Panc1 (cell line): ENCODE results near the gene WDR4. TPM values are rescaled to one million over a fixed set of nuclear protein-coding genes. Genes with fewer than 3 reads are reported as not detected.

ENCODE experiments used
- ATAC-seq: fragments of 200-7000 bp; cut with Tn5 transposase; 2 replicates; pipeline ENCODE4 v1.9.1; 2020; ENCODE audit warnings: mild to moderate bottlenecking, moderate library complexity
- BruUV-seq: library from RNA; stranded (reverse); fragments of 400-500 nt; replicated peaks from 2 replicates; lab custom pipeline; 2021; lab: Mats Ljungman, UMichigan
- CTCF ChIA-PET: fragments of 300-600 bp; sonication (Branson Sonifier 250); formaldehyde crosslinking; loops from one replicate; lab custom pipeline; 2022; ENCODE audit warnings: antibody characterized with exemption; lab: Charles Lee
- POLR2A ChIA-PET: fragments of 300-600 bp; sonication (Branson Sonifier 250); formaldehyde crosslinking; loops from one replicate; lab custom pipeline; 2022; ENCODE audit warnings: antibody characterized with exemption; lab: Charles Lee
- DNase-seq: peaks from one replicate; pipeline ENCODE4 v3.0.0-alpha.2; 2010; ENCODE audit warnings: low read depth, low spot score
- H3K27ac ChIP-seq: 2 replicates; pipeline ENCODE4 v1.5.1; 2011; ENCODE audit warnings: mild to moderate bottlenecking, low read length, inconsistent platforms
- H3K27me3 ChIP-seq: fragments of 200-500 bp; sonication (Bioruptor generic); 2 replicates; pipeline ENCODE4 v1.6.0; 2014; ENCODE audit warnings: low read length, inconsistent platforms; ENCODE audit not compliant: control insufficient read depth, insufficient read depth
- H3K36me3 ChIP-seq: fragments of 200-500 bp; sonication (Bioruptor generic); 2 replicates; pipeline ENCODE4 v1.5.1; 2014; ENCODE audit warnings: inconsistent platforms, mild to moderate bottlenecking, low read length, moderate library complexity; ENCODE audit not compliant: control insufficient read depth, insufficient read depth
- H3K4me1 ChIP-seq: 2 replicates; pipeline ENCODE4 v1.5.1; 2011; ENCODE audit warnings: inconsistent platforms, mild to moderate bottlenecking, low read length, moderate library complexity; ENCODE audit not compliant: control insufficient read depth, insufficient read depth
- H3K4me3 ChIP-seq, 2 experiments: 2 replicates each; pipeline ENCODE4 v1.5.1; 2011 to 2012; ENCODE audit warnings: low read depth in 2 of 2, low read length in 2 of 2, mild to moderate bottlenecking in 2 of 2, inconsistent platforms in 1 of 2, moderate library complexity in 1 of 2
- H3K9me3 ChIP-seq: fragments of 200-500 bp; sonication (Bioruptor generic); 2 replicates; pipeline ENCODE4 v1.5.1; 2014; ENCODE audit warnings: low read depth, mild to moderate bottlenecking, inconsistent platforms, low read length, moderate library complexity; ENCODE audit not compliant: control insufficient read depth, insufficient read depth
- POLR2AphosphoS5 ChIP-seq: IDR thresholded peaks from 2 replicates; pipeline ENCODE4 v1.6.1; 2012; ENCODE audit warnings: mild to moderate bottlenecking, low read depth, low read length, moderate library complexity
- REST ChIP-seq, 2 experiments: IDR thresholded peaks; 2 replicates each; pipeline ENCODE4 v1.6.1; 2011 to 2012; ENCODE audit warnings: low read depth in 2 of 2, control low read depth in 1 of 2, low read length in 1 of 2, mild to moderate bottlenecking in 1 of 2, moderate library complexity in 1 of 2; ENCODE audit not compliant: insufficient read depth in 1 of 2
- SIN3A ChIP-seq: IDR thresholded peaks from 2 replicates; pipeline ENCODE4 v1.6.1; 2012; ENCODE audit warnings: low read depth, mild to moderate bottlenecking, low read length, moderate library complexity, borderline replicate concordance; ENCODE audit not compliant: insufficient read depth
- TCF7L2 ChIP-seq: IDR thresholded peaks from 2 replicates; pipeline ENCODE4 v1.6.1; 2011; ENCODE audit warnings: mild to moderate bottlenecking, low read depth, low read length, inconsistent platforms
- in situ Hi-C: cut with HindIII; loops from 2 replicates; pipeline ENCODE4 v1.10.0; 2016; ENCODE audit warnings: low sequenced_read_pairs, low pct_unique_long_range_greater_than_20kb
- intact Hi-C: fragments of 100-400 bp; cut with micrococcal nuclease; formaldehyde crosslinking; loops from one replicate; pipeline ENCODE4 v1.10.0; 2022; ENCODE audit not compliant: unreplicated experiment
- total RNA-seq: library from RNA; stranded (reverse); gene quantifications from one replicate; pipeline ENCODE4 v1.2.1, GENCODE V29; 2021; ENCODE audit not compliant: unreplicated experiment
- TF ChIP-seq, protein P1 (sequence below): fragments of 450-650 bp; IDR thresholded peaks from 2 replicates; pipeline ENCODE4 v1.5.1; 2017; ENCODE audit warnings: mild to moderate bottlenecking

Gene WDR4
- total RNA-seq, 1 experiment from 2014 or later, result 36.7 TPM

DNA sequence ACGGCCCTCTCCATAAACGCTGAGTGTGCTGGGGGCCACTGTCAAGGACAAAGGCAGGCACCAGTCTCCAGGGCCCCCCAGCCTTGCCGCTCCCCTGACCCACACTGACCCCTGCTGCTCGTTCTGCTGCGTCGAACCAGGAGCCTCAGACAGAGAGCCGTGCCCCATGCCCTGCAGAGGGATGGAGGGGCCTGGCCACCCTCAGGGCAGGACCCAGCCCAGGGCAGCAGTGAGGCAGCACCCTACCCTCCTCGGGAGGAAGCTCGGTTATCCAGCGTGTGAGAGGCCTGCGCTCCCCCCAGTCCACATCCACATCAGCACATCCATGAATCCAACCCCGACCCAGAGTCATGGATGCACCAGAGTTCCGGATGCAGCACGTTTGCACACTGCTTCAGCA lies 15.1 kb downstream of the WDR4 start:
- ChIA-PET CTCF (no interaction called here), POLR2A (no interaction called here)
- ATAC-seq, result no peak
- Histone ChIP-seq H3K9me3 (no peaks in the 10 kb centered on the region), H3K36me3 (peaks cover 7% of the 10 kb centered on the region), H3K27ac (no peak overlapping the region), H3K4me1 (no peaks in the 10 kb centered on the region), H3K27me3 (no peaks in the 10 kb centered on the region), H3K4me3 (no peak overlapping the region)
- intact Hi-C loops, result no loop called here
- no peak for TF ChIP-seq POLR2AphosphoS5
- TF ChIP-seq, protein P1, sequence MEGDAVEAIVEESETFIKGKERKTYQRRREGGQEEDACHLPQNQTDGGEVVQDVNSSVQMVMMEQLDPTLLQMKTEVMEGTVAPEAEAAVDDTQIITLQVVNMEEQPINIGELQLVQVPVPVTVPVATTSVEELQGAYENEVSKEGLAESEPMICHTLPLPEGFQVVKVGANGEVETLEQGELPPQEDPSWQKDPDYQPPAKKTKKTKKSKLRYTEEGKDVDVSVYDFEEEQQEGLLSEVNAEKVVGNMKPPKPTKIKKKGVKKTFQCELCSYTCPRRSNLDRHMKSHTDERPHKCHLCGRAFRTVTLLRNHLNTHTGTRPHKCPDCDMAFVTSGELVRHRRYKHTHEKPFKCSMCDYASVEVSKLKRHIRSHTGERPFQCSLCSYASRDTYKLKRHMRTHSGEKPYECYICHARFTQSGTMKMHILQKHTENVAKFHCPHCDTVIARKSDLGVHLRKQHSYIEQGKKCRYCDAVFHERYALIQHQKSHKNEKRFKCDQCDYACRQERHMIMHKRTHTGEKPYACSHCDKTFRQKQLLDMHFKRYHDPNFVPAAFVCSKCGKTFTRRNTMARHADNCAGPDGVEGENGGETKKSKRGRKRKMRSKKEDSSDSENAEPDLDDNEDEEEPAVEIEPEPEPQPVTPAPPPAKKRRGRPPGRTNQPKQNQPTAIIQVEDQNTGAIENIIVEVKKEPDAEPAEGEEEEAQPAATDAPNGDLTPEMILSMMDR, result no peak
- no peak for TF ChIP-seq TCF7L2
- no peak for TF ChIP-seq SIN3A
- no peak for TF ChIP-seq REST (IDR thresholded peaks at IDR 0.05; ENCODE audit: insufficient read depth in 1 of 2, low read depth in 2 of 2, low read length in 1 of 2)
- DNase-seq, result no peak
- no TSS peak for BruUV-seq
- in situ Hi-C loops, result no loop called here

GRCh38 chr21:42863504-42863870 lies 15.9 kb downstream of the WDR4 start:
- BruUV-seq, result no TSS peak
- Histone ChIP-seq H3K4me1 (no peaks in the 10 kb centered on the region), H3K36me3 (peaks cover 6% of the 10 kb centered on the region; the same call in 1 of the 2 replicates), H3K9me3 (no peaks in the 10 kb centered on the region), H3K27me3 (no peaks in the 10 kb centered on the region), H3K4me3 (no peak overlapping the region), H3K27ac (no peak overlapping the region)
- in situ Hi-C loops, result no loop called here
- no peak for TF ChIP-seq POLR2AphosphoS5
- TF ChIP-seq SIN3A, result no peak
- intact Hi-C loops, result no loop called here
- CTCF ChIA-PET, result no interaction called here
- no peak for ATAC-seq
- no peak for DNase-seq
- POLR2A ChIA-PET, result no interaction called here

- CTCF ChIA-PET, result no interaction called here
- no peak overlapping the region for H3K4me3 ChIP-seq
- H3K9me3 ChIP-seq, result no peaks in the 10 kb centered on the region
- H3K27ac ChIP-seq, result no peak overlapping the region
- intact Hi-C loops (no loop called here), in situ Hi-C loops (no loop called here)
- no TSS peak for BruUV-seq
- no peaks in the 10 kb centered on the region for H3K4me1 ChIP-seq
- POLR2A ChIA-PET, result no interaction called here
- DNase-seq (no peak), ATAC-seq (no peak)
- H3K36me3 ChIP-seq, result peaks cover 6% of the 10 kb centered on the region; the same call in 1 of the 2 replicates
- TF ChIP-seq POLR2AphosphoS5 (no peak), SIN3A (no peak), TCF7L2 (no peak), REST (IDR thresholded peaks at IDR 0.05; ENCODE audit: insufficient read depth in 1 of 2, low read depth in 2 of 2, low read length in 1 of 2) (no peak)
- TF ChIP-seq, protein P1, result no peak
- H3K27me3 ChIP-seq, result no peaks in the 10 kb centered on the region
These were observed 16.4 kb downstream of the WDR4 start for GRCh38 chr21:42862774-42863503.
